GM13977 (cell line): ENCODE data around the gene TGFA.

Experiments
- DNase-seq: peaks from one replicate; pipeline ENCODE4 v3.0.0; 2012; ENCODE audit warnings: low spot score
- in situ Hi-C: fragments of 300-500 bp; cut with MboI; formaldehyde crosslinking; loops from one replicate; pipeline ENCODE4 v1.12.0; 2022; ENCODE audit warnings: low sequenced_read_pairs, low pct_unique_long_range_greater_than_20kb, mixed read lengths, inconsistent platforms; ENCODE audit not compliant: unreplicated experiment
- TF ChIP-seq, protein P1 (sequence below): IDR thresholded peaks from 2 replicates; pipeline ENCODE4 v1.5.1; 2012; ENCODE audit warnings: mild to moderate bottlenecking, control low read depth; ENCODE audit not compliant: insufficient read depth; ENCODE audit errors: extremely low read depth, missing control alignments

TGFA gene

GRCh38 chr2:70431716-70432347 lies 121.8 kb downstream of the TGFA start:
- TF ChIP-seq, protein P1, sequence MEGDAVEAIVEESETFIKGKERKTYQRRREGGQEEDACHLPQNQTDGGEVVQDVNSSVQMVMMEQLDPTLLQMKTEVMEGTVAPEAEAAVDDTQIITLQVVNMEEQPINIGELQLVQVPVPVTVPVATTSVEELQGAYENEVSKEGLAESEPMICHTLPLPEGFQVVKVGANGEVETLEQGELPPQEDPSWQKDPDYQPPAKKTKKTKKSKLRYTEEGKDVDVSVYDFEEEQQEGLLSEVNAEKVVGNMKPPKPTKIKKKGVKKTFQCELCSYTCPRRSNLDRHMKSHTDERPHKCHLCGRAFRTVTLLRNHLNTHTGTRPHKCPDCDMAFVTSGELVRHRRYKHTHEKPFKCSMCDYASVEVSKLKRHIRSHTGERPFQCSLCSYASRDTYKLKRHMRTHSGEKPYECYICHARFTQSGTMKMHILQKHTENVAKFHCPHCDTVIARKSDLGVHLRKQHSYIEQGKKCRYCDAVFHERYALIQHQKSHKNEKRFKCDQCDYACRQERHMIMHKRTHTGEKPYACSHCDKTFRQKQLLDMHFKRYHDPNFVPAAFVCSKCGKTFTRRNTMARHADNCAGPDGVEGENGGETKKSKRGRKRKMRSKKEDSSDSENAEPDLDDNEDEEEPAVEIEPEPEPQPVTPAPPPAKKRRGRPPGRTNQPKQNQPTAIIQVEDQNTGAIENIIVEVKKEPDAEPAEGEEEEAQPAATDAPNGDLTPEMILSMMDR = no peak
- in situ Hi-C loops = no loop called here

DNA sequence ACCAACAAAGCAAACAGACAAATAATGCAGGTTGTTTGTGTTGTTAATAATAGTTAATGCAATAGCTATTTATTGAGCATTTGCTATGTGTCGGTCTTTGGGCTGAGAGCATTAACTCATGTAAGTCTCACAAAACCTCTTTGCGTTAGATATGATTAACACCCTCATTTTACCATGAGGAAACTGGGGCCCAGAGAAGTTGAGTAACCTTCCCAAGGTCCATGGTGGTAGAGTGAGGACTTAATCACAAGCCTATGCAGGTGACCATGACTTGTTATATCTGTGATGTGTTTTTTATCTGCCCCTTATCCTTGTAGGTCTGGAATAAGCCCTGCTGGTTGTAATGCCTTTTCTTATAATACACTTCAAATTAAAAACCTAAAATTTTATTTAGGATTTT lies 127.3 kb downstream of the TGFA start:
- TF ChIP-seq, protein P1 = no peak
- DNase-seq = no peak
- in situ Hi-C loops = no loop called here

More at GRCh38 chr2:70431716-70432347, 121.8 kb downstream of the TGFA start:
- DNase-seq = no peak

- no peak for DNase-seq
- in situ Hi-C loops = no loop called here
- TF ChIP-seq, protein P1 = no peak
Observed at GRCh38 chr2:70425682-70426301, 127.8 kb downstream of the TGFA start.

GRCh38 chr2:70420740-70421139 lies 132.9 kb downstream of the TGFA start:
- in situ Hi-C loops = no loop called here
- TF ChIP-seq, protein P1 = no peak
- no peak for DNase-seq

- TF ChIP-seq, protein P1 = no peak
- DNase-seq = no peak
- in situ Hi-C loops = no loop called here
Observed at GRCh38 chr2:70420143-70420542, 133.5 kb downstream of the TGFA start.

GRCh38 chr2:70418514-70418913 lies 135.1 kb downstream of the TGFA start:
- TF ChIP-seq, protein P1 = no peak
- in situ Hi-C loops = no loop called here
- DNase-seq = no peak

DNA sequence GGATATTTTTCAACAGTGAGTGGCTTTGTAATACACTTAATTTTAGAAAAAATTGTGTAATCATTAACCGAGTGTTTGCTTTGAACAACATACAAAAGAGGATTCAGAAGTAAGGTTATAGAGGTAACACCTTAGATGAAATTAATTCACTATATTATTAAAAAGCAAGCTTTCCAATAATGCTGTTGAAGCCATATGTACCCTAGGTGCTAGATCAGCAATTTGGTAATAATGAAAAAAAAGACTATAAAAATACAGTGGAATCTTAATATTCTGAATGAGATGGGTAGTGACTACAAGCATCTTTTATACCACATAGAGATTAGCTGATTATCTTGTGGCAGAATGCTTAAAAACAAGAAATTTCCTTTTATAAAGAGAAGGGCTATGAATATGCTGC lies 136.6 kb downstream of the TGFA start:
- DNase-seq = no peak
- TF ChIP-seq, protein P1 = no peak
- in situ Hi-C loops = no loop called here
